GM12892 (cell line): ENCODE results near the gene CCT4.

Source experiments
- POLR2A ChIP-seq: IDR thresholded peaks from 2 replicates; pipeline ENCODE4 v1.6.1; 2011; ENCODE audit warnings: low read depth, low read length, control low read depth
- POLR2AphosphoS5 ChIP-seq: IDR thresholded peaks from 2 replicates; pipeline ENCODE4 v1.6.1; 2011; ENCODE audit warnings: low read depth, low read length, control low read depth

- no peak for TF ChIP-seq POLR2A
- TF ChIP-seq POLR2AphosphoS5, result no peak
Measured at GRCh38 chr2:61887717-61888266, 664 bp downstream of the CCT4 start.
